ENCODE measurements around the gene FAM228B.
"Not testable (repeated sequence)": the region's sequence is repeated elsewhere in the genome, so short reads cannot be mapped to it uniquely, and the experiment has no call there.

FAM228B gene

GRCh38 chr2:24153478-24153877 is 30.2 kb downstream of the FAM228B start:
- in situ Hi-C loops (cut with MboI; ENCODE audit: low sequenced_read_pairs): no loop called here

GRCh38 chr2:24158131-24158530 is 34.9 kb downstream of the FAM228B start:
- in situ Hi-C loops (cut with MboI; ENCODE audit: low sequenced_read_pairs): no loop called here

- in situ Hi-C loops (cut with MboI; ENCODE audit: low sequenced_read_pairs): no loop called here
Observed at GRCh38 chr2:24159708-24160107, 36.4 kb downstream of the FAM228B start.

- in situ Hi-C loops (cut with MboI; ENCODE audit: low sequenced_read_pairs): no loop called here
Observed at GRCh38 chr2:24160761-24161160, 37.5 kb downstream of the FAM228B start.

- in situ Hi-C loops (cut with MboI; ENCODE audit: low sequenced_read_pairs): no loop called here
Observed at GRCh38 chr2:24162494-24162893, 39.2 kb downstream of the FAM228B start.

GRCh38 chr2:24163186-24163585 is 39.9 kb downstream of the FAM228B start:
- in situ Hi-C loops (cut with MboI; ENCODE audit: low sequenced_read_pairs): no loop called here

GRCh38 chr2:24163601-24164000 is 40.3 kb downstream of the FAM228B start:
- in situ Hi-C loops (cut with MboI; ENCODE audit: low sequenced_read_pairs): no loop called here

GRCh38 chr2:24164416-24164973 is 41.2 kb downstream of the FAM228B start:
- in situ Hi-C loops (cut with MboI; ENCODE audit: low sequenced_read_pairs): no loop called here

- in situ Hi-C loops (cut with MboI; ENCODE audit: low sequenced_read_pairs): no loop called here
Observed at GRCh38 chr2:24169023-24169422, 45.8 kb downstream of the FAM228B start.

GRCh38 chr2:24174851-24175277 is 51.6 kb downstream of the FAM228B start, which contains the start of gene FAM228A:
FAM228A (plus strand) TSS chr2:24175053; CDS start chr2:24175481, 428 bp downstream.
- in situ Hi-C loops (cut with MboI; ENCODE audit: low sequenced_read_pairs): no loop called here

- in situ Hi-C loops (cut with MboI; ENCODE audit: low sequenced_read_pairs): no loop called here
Observed at GRCh38 chr2:24175631-24176187, 52.4 kb downstream of the FAM228B start.

- in situ Hi-C loops (cut with MboI; ENCODE audit: low sequenced_read_pairs): no loop called here
Observed at GRCh38 chr2:24176326-24176725, 53.1 kb downstream of the FAM228B start.

- in situ Hi-C loops (cut with MboI; ENCODE audit: low sequenced_read_pairs): no loop called here
Observed at GRCh38 chr2:24179683-24180082, 56.4 kb downstream of the FAM228B start.

GRCh38 chr2:24181849-24182248 is 58.6 kb downstream of the FAM228B start:
- in situ Hi-C loops (cut with MboI; ENCODE audit: low sequenced_read_pairs): no loop called here

GRCh38 chr2:24182507-24182906 is 59.2 kb downstream of the FAM228B start:
- in situ Hi-C loops (cut with MboI; ENCODE audit: low sequenced_read_pairs): no loop called here

- in situ Hi-C loops (cut with MboI; ENCODE audit: low sequenced_read_pairs): no loop called here
Observed at GRCh38 chr2:24183366-24184069, 60.2 kb downstream of the FAM228B start.

GRCh38 chr2:24189551-24189950 is 66.3 kb downstream of the FAM228B start:
- in situ Hi-C loops (cut with MboI; ENCODE audit: low sequenced_read_pairs): no loop called here

GRCh38 chr2:24190503-24190902 is 67.2 kb downstream of the FAM228B start:
- in situ Hi-C loops (cut with MboI; ENCODE audit: low sequenced_read_pairs): no loop called here

GRCh38 chr2:24191156-24191555 is 67.9 kb downstream of the FAM228B start:
- in situ Hi-C loops (cut with MboI; ENCODE audit: low sequenced_read_pairs): no loop called here

GRCh38 chr2:24191848-24192247 is 68.6 kb downstream of the FAM228B start:
- in situ Hi-C loops (cut with MboI; ENCODE audit: low sequenced_read_pairs): no loop called here

- in situ Hi-C loops (cut with MboI; ENCODE audit: low sequenced_read_pairs): not testable (repeated sequence)
Observed at GRCh38 chr2:24197213-24197612, 73.9 kb downstream of the FAM228B start.

GRCh38 chr2:24199968-24200590 is 76.8 kb downstream of the FAM228B start:
- in situ Hi-C loops (cut with MboI; ENCODE audit: low sequenced_read_pairs): no loop called here

Measured in HL-60/S4 treated with retinoic acid at 250 ng/mL for 4 days and 3 days (cell line).